SH-SY5Y (cell line): ENCODE results near the gene SYPL1.

ENCODE experiments used
- GATA2 ChIP-seq: IDR thresholded peaks from 2 replicates; pipeline ENCODE4 v1.6.1; 2011; ENCODE audit warnings: mild to moderate bottlenecking, low read depth, low read length
- GATA3 ChIP-seq: IDR thresholded peaks from 2 replicates; pipeline ENCODE4 v1.6.1; 2011; ENCODE audit warnings: low read depth, mild to moderate bottlenecking, low read length, moderate library complexity

SYPL1 gene

GRCh38 chr7:106069471-106070200 lies 42.5 kb downstream of the SYPL1 start:
- TF ChIP-seq GATA3 (no peak; the same call in 1 of the 2 replicates), GATA2 (no peak)

GRCh38 chr7:106068986-106069385 lies 43.1 kb downstream of the SYPL1 start:
- TF ChIP-seq GATA2: peak; percentile 64; the same call in 1 of the 2 replicates
- no peak; the same call in 1 of the 2 replicates for TF ChIP-seq GATA3

- no peak for TF ChIP-seq GATA2
- TF ChIP-seq GATA3: no peak
These were observed 43.6 kb downstream of the SYPL1 start for GRCh38 chr7:106068538-106068961.

- TF ChIP-seq GATA2 (no peak), GATA3 (no peak)
These were observed 44.4 kb downstream of the SYPL1 start for GRCh38 chr7:106067678-106068077.

DNA sequence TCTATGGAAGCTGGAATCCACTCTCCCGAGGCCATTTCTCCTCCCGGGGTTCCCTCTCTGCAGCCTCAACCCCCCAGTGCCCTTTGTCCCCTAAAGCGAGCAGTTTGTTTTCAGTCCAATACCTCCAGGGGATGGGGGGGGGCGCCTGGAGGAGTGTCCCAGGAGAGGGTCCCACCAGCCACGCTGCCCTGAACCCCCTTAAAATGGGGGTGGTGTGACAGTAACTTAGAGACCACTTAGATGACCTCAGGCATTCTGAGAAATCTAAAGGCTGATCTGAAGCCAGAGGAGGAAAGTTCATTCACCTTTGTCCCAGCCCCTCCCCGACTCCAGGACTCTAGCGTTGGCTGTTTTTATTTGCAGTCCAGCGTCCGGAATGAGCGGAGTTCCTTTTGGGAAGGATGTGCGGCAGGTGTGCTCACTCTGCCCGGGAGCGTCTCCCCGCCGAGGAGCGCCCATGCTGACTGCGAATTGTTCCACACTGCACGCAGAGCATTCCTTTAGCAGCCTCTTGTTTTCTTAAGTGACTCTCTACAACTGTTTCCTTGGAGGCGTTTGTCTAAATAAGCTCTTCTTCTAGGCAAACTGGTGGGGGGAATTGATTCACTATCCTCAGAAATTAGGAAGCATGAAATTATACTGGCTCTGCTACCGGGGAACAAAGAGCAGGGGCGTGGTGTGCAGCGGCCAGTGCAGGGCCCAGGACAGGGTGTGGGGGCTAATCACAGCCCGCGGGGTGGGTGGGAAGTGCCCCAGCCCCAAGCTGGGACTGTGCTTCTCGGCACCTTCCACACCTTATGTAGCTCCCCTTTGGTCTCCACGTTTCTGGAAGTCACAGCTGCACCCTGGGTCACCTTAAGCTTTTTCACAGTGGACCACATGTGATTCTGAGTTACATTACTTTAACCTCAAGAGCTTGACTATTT lies 46.3 kb downstream of the SYPL1 start:
- TF ChIP-seq GATA2 (no peak), GATA3 (no peak)

- TF ChIP-seq GATA3: no peak
- TF ChIP-seq GATA2: no peak
These were observed 47.1 kb downstream of the SYPL1 start for GRCh38 chr7:106064771-106065574.

- TF ChIP-seq GATA3 (no peak), GATA2 (no peak)
These were observed 47.8 kb downstream of the SYPL1 start for GRCh38 chr7:106064316-106064715.

DNA sequence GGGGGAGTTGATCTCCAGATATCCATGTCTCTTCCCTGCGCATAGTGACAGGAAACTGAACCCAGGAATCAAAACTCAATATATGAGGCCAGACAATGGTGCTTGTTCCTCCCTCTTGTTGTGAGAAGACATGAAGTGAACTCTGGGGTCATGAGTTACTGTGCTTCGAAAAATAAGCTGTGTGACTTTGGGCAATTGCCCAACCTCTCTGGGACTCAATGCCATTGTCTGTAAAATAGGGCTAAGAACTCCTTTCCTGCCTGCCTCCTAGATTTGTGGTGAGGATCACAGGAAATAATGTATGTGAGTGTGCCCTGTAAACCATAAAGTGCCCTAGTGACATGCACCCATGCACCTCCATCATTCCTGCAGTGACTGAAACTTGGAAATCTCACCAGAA lies 48.4 kb downstream of the SYPL1 start:
- no peak for TF ChIP-seq GATA3
- no peak for TF ChIP-seq GATA2

GRCh38 chr7:106063024-106063423 lies 49.1 kb downstream of the SYPL1 start:
- TF ChIP-seq GATA2: no peak
- no peak for TF ChIP-seq GATA3

DNA sequence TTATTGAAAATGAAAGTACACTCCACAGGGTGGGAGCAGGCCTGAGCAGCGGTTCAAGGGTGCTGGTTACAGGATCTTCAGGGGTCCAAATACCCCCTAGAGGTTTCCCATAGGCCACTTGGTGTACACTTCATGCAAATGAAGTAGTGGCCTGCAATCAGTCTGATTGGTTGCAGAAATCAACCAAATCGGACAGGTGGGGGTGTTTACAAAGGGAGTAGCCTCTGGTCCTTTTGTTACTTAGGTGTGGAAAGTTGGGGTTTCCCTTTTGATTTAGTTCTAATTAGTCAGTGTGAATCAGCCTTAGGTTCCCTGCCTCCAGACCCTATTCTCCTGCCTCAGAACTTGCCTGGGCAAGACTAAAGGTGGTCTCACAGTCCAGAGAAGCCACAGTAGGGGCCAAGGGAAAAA lies 49.6 kb downstream of the SYPL1 start:
- TF ChIP-seq GATA2: no peak
- no peak for TF ChIP-seq GATA3

DNA sequence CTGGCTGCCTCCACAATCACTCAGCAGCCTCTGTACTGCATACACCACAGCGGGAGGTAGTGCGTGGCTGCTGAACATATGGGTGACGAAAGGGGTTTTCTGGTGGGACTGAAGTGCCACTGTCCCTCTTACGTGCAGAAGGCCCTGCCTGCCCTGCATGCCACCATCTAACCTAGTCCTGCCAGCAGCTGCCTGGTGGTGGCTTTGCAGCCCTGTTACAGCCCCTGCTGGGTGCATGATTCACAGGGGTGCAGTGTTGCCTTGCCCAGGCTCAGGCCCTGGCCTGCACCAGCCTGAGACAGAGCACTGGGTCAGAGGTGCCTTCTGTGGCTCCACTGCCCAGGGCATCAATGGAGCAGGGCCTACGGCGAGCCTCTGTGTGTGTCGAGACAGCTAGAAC lies 50.1 kb downstream of the SYPL1 start:
- TF ChIP-seq GATA2: no peak
- no peak for TF ChIP-seq GATA3

DNA sequence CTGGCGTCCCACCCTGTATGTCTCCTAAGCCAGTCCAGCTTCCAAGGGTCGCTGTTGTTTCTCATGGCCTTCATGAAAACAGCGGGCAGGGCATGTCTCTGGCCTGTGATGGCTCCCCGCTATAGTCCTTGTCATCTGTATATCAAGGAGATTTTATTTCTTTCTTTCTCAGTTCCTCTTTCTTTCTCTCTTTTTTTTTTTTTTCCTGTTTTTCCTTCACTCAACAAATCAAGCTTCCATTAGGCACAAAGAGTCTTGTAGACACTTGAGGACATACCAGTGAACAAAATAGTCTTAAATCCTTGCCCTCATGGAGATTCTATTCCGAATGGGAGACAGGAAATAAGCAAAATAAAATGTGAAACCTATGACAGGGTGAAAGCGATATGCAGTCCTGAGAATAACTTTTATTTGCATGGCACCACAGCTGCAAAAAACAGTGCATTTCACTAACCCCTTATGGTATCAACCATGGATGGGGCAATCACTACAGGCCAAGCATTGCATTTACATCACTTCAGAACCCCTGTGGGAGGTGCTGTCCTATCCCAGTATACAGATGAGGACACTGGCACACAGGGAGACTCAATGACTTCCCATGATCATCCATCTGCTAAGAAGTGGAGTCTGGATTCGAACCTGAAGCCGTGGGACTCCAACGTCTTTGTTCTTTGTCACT lies 50.7 kb downstream of the SYPL1 start:
- TF ChIP-seq GATA3: no peak
- TF ChIP-seq GATA2: no peak

DNA sequence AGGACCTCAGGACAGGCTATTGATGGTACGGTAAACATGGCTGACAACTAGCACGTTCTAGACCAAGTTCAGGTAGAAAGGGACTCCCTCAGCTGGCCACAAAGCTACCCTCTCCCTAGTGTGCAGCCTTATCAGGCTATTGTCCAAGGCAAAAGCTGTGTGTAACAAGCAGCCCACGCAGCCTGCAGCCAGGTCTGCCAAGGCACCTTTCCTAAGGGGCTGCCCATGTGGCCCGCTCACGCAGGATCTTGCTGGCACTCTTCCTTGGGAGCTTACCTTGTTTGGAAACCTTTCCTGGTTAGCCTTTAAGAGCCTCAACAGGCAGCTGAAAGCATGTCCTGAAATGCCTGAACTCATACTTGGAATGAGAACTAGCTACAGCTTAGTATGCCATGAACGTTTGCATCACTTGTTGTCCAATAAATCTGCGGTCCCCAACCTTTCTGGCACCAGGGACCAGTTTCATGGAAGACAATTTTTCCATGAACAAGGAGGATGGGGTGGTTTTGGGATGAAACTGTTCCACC lies 51.7 kb downstream of the SYPL1 start:
- no peak for TF ChIP-seq GATA2
- no peak for TF ChIP-seq GATA3
